GM19455 (cell line): ENCODE results near the gene NCR3LG1.

ENCODE experiments used
- ATAC-seq: cut with Tn5 transposase; IDR thresholded peaks from one replicate; pipeline ENCODE4 v1.9.1; 2021; ENCODE audit not compliant: unreplicated experiment

Gene NCR3LG1

GRCh38 chr11:17391493-17392355 is 40.1 kb downstream of the NCR3LG1 start:
- no peak for ATAC-seq

DNA sequence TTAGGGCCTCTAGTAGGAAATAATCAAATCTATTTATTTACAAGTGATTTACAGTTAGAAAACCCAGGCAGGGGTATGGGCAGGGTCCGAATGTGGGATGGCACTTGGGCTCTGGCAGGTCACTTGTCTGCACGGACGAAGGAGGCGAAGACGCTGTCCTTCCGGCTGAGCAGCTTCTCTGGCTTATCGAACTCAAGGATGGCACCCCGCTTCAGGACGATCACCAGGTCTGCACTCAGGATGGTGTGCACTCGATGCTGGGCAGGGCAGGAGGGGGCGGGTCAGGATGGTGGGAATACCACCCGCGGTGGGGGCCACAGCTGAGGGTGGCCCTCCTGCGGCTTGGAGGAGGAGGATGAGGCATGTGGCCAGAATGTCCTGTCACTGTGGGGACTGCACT is 41.3 kb downstream of the NCR3LG1 start:
- ATAC-seq, result no peak

- no peak for ATAC-seq
Observed at GRCh38 chr11:17393472-17393871, 41.9 kb downstream of the NCR3LG1 start.

- no peak for ATAC-seq
Observed at GRCh38 chr11:17394743-17395390, 43.3 kb downstream of the NCR3LG1 start.

DNA sequence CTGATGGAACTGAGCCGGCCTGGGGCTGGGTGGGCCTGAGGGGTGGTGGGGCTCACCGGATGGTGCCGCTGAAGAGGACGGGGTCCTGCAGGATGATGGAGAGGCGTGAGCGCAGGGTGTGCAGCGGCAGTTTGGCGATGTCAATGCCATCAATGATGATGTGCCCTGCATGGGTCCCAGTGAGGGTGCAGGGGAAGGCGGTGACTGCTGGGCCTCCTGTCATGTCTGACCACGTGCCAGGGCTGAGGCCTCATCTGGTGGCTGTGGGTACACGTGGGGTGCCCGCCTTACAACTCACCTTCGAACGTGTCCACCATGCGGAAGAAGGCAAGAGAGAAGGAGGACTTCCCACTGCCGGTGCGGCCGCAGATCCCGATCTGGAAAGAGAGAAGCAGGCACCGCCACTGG is 44.0 kb downstream of the NCR3LG1 start:
- ATAC-seq, result no peak

- no peak for ATAC-seq
Observed at GRCh38 chr11:17395978-17396377, 44.4 kb downstream of the NCR3LG1 start.

DNA sequence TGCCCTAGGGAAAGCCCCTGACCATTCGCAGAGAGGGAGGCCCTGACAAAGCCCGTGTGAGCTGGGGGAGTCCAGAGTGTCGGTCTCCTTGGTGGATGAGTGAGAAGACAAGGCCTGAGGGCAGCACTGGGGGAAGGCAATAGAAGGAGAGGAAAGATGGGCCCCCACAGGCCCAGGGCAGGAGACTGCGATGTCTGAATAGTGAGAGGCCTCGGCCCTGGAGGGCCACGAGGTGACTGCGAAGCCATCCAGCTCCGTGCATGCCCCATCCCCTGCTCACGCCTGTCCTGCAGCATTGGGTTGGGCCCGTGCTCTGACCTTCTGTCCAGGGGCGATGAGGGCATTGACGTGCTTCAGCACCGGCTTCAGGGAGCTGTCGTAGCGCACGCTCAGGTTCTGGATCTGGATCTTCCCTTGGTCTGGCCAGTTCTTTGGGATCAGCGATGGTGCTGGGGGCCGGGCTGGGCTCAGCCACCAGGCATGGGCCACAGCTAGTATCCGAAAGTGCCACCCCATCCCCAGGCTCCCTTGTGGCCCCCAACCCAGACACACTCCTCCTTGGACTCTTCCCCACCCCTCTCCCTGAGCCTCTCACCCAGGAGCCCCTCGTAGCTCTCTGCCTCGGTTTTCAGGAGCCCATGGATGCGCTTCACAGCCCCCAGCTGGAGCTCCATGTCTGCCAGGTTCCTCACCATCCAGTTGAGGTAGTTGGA is 45.2 kb downstream of the NCR3LG1 start:
- ATAC-seq, result no peak

DNA sequence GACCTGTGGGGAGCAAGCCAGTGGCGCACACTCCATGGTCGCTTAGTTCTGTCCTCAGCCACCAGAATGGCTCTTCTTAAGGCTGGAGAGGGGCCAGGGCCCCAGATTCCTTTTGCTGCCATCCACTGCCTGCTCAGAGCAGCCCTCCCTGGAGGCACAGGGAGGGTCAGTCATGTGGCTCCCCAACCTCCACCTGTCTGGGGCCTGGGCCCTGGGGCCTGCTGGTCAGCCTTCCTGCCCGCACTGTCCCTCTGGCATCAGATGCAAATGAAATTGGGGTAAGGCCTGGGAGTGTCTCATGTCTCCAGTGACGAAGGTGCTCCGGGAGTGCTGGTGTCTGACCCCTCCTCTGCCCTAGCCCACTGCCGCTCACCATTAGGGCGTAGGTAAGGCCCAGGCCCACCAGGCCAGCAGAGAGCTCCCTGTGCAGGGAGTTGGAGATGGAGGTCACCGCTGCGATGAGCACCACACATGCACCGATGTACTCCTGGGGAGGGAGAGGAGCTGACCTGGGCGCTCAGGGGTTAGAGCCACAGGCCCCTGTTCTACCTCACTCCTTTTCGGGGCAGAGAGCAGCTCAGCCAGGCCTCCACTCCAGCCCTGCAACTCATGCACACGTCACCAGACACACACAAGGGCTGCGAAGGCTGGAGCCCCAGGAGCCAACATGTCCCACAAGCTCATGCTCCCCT is 45.9 kb downstream of the NCR3LG1 start:
- ATAC-seq, result no peak

- no peak for ATAC-seq
Observed at GRCh38 chr11:17399236-17399635, 47.6 kb downstream of the NCR3LG1 start.

DNA sequence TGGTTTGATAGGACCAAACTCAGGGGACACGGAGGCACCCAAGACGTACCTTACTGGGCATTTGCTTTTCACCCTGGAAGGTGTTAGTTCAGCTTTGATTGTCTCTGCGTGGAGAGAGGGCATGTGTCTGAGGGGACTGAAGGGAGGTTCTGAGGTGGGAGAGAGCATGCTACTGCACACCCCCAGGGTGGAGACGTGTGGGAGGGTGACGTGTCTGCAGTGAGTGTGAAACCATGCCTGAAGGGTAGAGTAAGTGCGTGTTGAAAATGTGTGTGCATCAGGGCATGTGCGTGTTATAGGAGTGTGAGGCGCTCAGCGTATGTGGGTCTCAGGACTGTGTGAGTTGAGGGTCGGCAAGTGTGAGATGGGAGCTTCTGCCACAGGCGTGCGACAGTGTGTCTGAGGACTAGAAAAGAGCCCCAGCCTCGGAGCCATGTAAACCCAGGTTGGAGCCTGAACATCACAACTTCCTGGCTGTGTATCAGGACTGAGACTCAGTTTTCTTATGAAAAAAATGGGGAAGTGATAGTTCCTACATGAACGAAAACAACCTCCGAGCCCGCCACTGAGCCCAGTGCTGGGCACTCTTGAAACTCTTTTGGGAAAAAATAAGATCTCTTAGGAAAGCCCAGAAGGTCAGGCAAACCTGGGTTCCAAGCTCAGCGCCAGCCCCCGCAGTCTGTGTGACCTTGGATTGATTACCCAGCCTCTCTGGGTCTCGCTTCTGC is 48.6 kb downstream of the NCR3LG1 start:
- ATAC-seq, result peak; percentile 58

GRCh38 chr11:17401316-17401715 is 49.7 kb downstream of the NCR3LG1 start:
- no peak for ATAC-seq

DNA sequence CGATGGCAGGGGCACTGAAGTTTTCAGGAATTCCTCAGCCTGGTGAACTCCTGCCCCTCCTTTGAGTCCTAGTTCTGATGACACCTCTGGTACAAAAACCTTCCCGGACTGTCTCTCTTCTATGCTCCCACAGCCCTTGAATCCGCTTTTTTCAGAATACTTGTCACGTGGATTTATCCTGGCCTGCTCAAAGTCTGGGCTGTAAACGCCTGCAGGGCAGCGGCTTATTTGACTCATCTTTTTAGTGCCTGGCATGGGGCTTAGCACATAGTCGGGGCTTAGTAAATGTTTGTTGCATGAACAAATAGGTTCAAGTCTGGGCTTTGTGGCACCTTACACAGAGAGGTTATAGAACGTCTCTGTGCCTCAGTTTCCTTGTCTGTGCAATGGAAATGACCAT is 50.2 kb downstream of the NCR3LG1 start:
- no peak for ATAC-seq

GRCh38 chr11:17402486-17402885 is 50.9 kb downstream of the NCR3LG1 start:
- ATAC-seq, result no peak

DNA sequence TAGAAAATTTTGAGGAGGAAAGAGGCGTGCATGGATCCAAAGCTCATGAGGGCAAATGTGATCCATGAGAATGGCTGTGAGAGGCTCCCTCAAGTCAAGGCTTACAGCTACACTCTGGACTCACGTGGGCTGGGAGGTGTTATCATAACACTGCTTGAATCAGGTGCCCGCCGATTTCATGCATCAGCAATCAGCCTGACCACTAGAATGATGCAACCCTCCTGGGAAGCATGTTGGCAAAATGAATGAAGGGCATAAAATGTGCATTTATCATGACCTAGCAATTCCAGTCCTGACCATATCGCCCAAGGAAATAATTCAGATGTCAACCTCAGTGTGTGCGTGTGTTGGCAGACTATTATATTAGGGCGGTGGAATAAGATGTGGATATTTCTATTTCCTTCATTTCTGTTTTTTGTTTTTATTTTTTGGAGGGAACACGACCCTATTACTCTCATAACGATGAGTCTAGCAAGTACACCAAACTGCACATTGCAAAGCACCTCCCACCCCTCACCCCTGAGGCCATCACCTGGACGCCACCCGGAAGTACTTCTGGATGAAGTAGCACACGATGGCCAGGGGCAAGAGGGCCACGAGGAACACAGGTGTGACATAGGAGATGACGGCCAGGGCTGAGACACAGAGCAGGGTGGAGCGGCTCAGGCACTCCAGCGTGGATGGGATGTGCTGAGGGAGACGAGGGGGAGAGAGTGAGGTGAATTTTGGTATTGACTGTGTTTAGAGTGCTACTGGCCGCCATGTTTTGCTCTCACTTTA is 52.6 kb downstream of the NCR3LG1 start:
- no peak for ATAC-seq

- ATAC-seq, result no peak
Observed at GRCh38 chr11:17405232-17406005, 53.8 kb downstream of the NCR3LG1 start.

DNA sequence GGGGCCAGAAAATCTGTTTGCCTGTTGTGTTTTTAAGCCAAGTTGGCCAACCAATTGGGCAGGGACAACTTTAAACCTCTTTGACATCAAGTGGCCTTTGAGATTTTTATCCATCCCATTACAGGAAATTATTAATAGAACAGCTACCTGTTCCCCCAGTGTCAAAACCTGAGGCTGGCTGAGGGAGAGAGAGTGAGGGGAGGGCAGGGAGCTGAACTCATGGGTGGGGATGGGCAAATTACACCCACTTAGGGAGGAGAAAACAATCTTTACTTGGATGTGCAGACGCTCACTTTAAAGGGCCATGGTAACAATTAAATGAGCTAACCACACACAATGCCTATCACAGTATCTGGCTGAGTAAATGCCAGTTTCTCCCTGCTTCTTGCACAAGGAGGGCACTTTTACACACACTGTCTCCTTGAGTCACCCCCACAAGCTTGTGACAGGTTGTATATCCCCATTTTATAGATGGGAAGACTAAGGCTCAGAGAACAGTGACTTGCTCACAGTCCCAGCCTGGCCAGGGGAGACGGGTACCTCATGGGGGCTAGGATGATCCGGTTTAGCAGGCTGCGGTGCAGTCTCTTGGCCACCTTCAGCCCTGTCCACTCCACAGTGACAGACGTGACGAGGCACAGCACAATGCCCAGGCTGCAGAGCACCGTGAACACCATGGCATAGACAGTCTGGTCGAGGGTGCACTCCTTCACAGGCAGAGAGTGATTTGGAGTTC is 54.6 kb downstream of the NCR3LG1 start:
- ATAC-seq, result no peak

GRCh38 chr11:17406818-17407149 is 55.2 kb downstream of the NCR3LG1 start:
- ATAC-seq, result no peak

GRCh38 chr11:17407575-17407974 is 56.0 kb downstream of the NCR3LG1 start:
- ATAC-seq, result no peak

GRCh38 chr11:17408026-17408425 is 56.4 kb downstream of the NCR3LG1 start:
- ATAC-seq, result no peak
